Tibial artery (tissue), 4 donors: Measurements from ENCODE around the gene HEATR5B.

ENCODE experiments used
- DNase-seq, 2 donors: peaks; one replicate each; pipeline ENCODE4 v3.0.0-alpha.2; 2019
- H3K27ac ChIP-seq, 2 donors: fragments of 200-600 bp; sonication (generic) in 1 of 2; 1 replicate in 1 of 2; 2 replicates in 1 of 2; pipeline ENCODE4 v1.5.1; 2018 to 2019; ENCODE audit warnings: mild to moderate bottlenecking in 1 of 2
- H3K27me3 ChIP-seq, 2 donors: fragments of 200-600 bp; sonication (generic) in 1 of 2; one replicate each; pipeline versions ENCODE4 v1.5.1 to v1.6.0; 2016 to 2019
- H3K36me3 ChIP-seq, 3 donors: fragments of 200-600 bp; sonication (generic) in 2 of 3; one replicate each; pipeline ENCODE4 v1.5.1; 2016 to 2019; ENCODE audit warnings: mild to moderate bottlenecking in 2 of 3
- H3K4me1 ChIP-seq, 4 donors: fragments of 200-600 bp; sonication (generic) in 2 of 4; 1 replicate in 3 of 4; 2 replicates in 1 of 4; pipeline ENCODE4 v1.5.1; 2016 to 2019
- H3K4me3 ChIP-seq, 2 donors: fragments of 200-600 bp; sonication (generic) in 1 of 2; 1 replicate in 1 of 2; 2 replicates in 1 of 2; pipeline ENCODE4 v1.5.1; 2018 to 2019; ENCODE audit warnings: mild to moderate bottlenecking in 2 of 2
- H3K9me3 ChIP-seq, 3 donors: fragments of 200-600 bp; sonication (generic) in 1 of 3; one replicate each; pipeline ENCODE4 v1.5.1; 2016 to 2019
- CTCF ChIP-seq, 2 experiments: fragments of 200-600 bp in 1 of 2; fragments of 450-650 bp in 1 of 2; IDR thresholded peaks; one replicate each; pipeline ENCODE4 v1.5.1; 2017 to 2019; ENCODE audit warnings: antibody characterized with exemption in 2 of 2, mild to moderate bottlenecking in 1 of 2, moderate library complexity in 1 of 2
- intact Hi-C: fragments of 100-400 bp; cut with DNase I; formaldehyde crosslinking; loops from one replicate; pipeline ENCODE4 v1.15.0; 2023; ENCODE audit warnings: low total_unique reads

HEATR5B gene

GRCh38 chr2:37083873-37084794 is at the start of gene HEATR5B, which contains the start of gene GPATCH11:
Gene HEATR5B, minus strand, starts transcription at chr2:37084372. Its CDS starts 958 bp downstream, at chr2:37083414.
Gene GPATCH11, plus strand, starts transcription at chr2:37084518. Its CDS starts 3,864 bp downstream, at chr2:37088382.
- DNase-seq, result peak; percentile 95 to 97
- Histone ChIP-seq H3K9me3 (no peaks in the 10 kb centered on the region), H3K4me3 (peak within 1 kb of the TSS; percentile 76 to 86), H3K27me3 (no peaks in the 10 kb centered on the region), H3K4me1 (peaks cover 0 to 37% (median 22%) of the 10 kb centered on the region in 4 donors), H3K36me3 (peaks cover 0 to 9% (median 2%) of the 10 kb centered on the region in 3 donors), H3K27ac (peak within 1 kb of the TSS; percentile 78 to 85)
- TF ChIP-seq CTCF (IDR thresholded peaks at IDR 0.05), result no peak
- intact Hi-C loops, result no loop called here

DNA sequence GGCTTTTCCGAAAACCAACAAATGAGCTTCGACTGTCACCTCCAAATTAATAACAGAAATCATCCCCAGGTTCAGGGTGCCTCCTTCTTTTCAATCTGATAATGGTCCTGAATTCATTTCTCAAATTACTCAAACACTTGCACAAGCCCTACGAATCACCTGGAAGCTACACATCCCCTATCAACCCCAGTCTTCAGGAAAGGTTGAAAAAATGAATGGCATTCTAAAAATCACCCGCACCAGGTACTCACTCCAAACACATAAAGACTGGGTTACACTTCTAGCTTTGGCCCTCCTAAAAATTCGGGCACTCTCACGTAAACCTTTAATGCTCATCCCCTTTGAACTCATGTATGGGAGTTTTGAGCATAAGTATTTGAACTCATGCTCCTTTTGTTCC is 48.7 kb upstream of the HEATR5B start:
- intact Hi-C loops, result no loop called here
- H3K9me3 ChIP-seq, result no peaks in the 10 kb centered on the region
- H3K4me3 ChIP-seq, result no peak overlapping the region
- no peaks in the 10 kb centered on the region for H3K4me1 ChIP-seq
- peaks cover 69 to 97% (median 75%) of the 10 kb centered on the region in 3 donors for H3K36me3 ChIP-seq
- no peak for TF ChIP-seq CTCF (IDR thresholded peaks at IDR 0.05)
- no peak for DNase-seq
- H3K27ac ChIP-seq, result no peak overlapping the region
- no peaks in the 10 kb centered on the region for H3K27me3 ChIP-seq

DNA sequence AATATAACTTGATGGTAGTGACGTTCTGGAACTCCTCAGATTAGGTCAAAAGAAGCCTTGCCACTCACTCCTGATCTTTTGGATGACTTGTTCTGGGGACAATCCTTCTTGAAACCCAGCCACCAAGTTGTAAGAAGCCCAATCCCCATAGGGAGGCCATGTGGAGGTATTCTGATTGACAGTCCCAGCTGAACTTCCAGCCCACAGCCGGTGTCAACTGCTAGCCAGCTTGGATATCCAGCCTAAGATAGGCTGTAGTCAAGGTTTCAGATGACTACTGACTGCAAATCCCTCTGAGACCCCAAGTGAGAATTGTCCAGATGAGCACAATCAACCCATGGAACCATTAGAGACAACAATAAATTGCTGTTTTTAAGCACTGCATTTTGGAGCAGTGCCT is 41.2 kb upstream of the HEATR5B start:
- no peak for TF ChIP-seq CTCF (IDR thresholded peaks at IDR 0.05)
- Histone ChIP-seq H3K27me3 (no peaks in the 10 kb centered on the region), H3K27ac (no peak overlapping the region), H3K36me3 (peaks cover 45 to 83% (median 64%) of the 10 kb centered on the region in 3 donors), H3K4me3 (no peak overlapping the region), H3K9me3 (no peaks in the 10 kb centered on the region), H3K4me1 (no peaks in the 10 kb centered on the region)
- no peak for DNase-seq
- intact Hi-C loops, result no loop called here

- DNase-seq, result no peak
- H3K27me3 ChIP-seq, result no peaks in the 10 kb centered on the region
- peaks cover 36 to 75% (median 53%) of the 10 kb centered on the region in 3 donors for H3K36me3 ChIP-seq
- intact Hi-C loops, result no loop called here
- H3K4me3 ChIP-seq, result no peak overlapping the region
- H3K27ac ChIP-seq, result no peak overlapping the region
- H3K4me1 ChIP-seq, result no peaks in the 10 kb centered on the region
- no peaks in the 10 kb centered on the region for H3K9me3 ChIP-seq
- TF ChIP-seq CTCF (IDR thresholded peaks at IDR 0.05), result no peak
Measured at GRCh38 chr2:37119157-37119556, 35.0 kb upstream of the HEATR5B start.

GRCh38 chr2:37117566-37117965 is 33.4 kb upstream of the HEATR5B start:
- Histone ChIP-seq H3K9me3 (no peaks in the 10 kb centered on the region), H3K36me3 (peaks cover 26 to 77% (median 47%) of the 10 kb centered on the region in 3 donors)

More at GRCh38 chr2:37117566-37117965, 33.4 kb upstream of the HEATR5B start:
- H3K4me3 ChIP-seq, result no peak overlapping the region
- H3K27ac ChIP-seq, result no peak overlapping the region
- intact Hi-C loops, result no loop called here
- no peaks in the 10 kb centered on the region for H3K27me3 ChIP-seq
- no peak for DNase-seq
- no peaks in the 10 kb centered on the region for H3K4me1 ChIP-seq
- TF ChIP-seq CTCF (IDR thresholded peaks at IDR 0.05), result no peak
